Measurements from ENCODE around the gene VWA5B2. TPM values are rescaled to one million over a fixed set of nuclear protein-coding genes. Genes with fewer than 3 reads are reported as not detected.
A peak's percentile ranks its signal among the peaks of the same experiment; 100 is the strongest.

Gene VWA5B2
- total and polyA plus RNA-seq, 2 donors (not counting 1 experiment from before 2014, with no cell fraction given), result not detected

- Histone ChIP-seq H3K9me3 (ENCODE audit: control insufficient read depth, insufficient read depth, low read depth, low read length) (no peaks in the 10 kb centered on the region), H3K4me1 (ENCODE audit: control insufficient read depth, extremely low read depth, insufficient read depth, low read length) (peaks cover 4% of the 10 kb centered on the region), H4K20me1 (ENCODE audit: control insufficient read depth, extremely low read depth, insufficient read depth, low read length) (no peaks in the 10 kb centered on the region), H3K79me2 (ENCODE audit: control insufficient read depth, insufficient read depth, low read length) (no peaks in the 10 kb centered on the region), H3K4me2 (ENCODE audit: extremely low read depth, insufficient read depth, low read length) (no peak overlapping the region), H3K27ac (ENCODE audit: insufficient read depth, low read length) (no peak overlapping the region), H3K4me3 (replicated peaks in 1 of 4; ENCODE audit: control extremely low read depth in 1 of 4, insufficient read depth in 1 of 4, low read depth in 3 of 4, low read length in 4 of 4) (no peak overlapping the region), H2AFZ (ENCODE audit: low read length) (no peak overlapping the region), H3K27me3 (ENCODE audit: control insufficient read depth, insufficient read depth, low read length) (peaks cover 43% of the 10 kb centered on the region), H3K36me3 (ENCODE audit: control insufficient read depth, insufficient read depth, low read length) (no peaks in the 10 kb centered on the region), H3K9ac (ENCODE audit: insufficient read depth, low read length) (no peak overlapping the region)
- TF ChIP-seq, protein P1, sequence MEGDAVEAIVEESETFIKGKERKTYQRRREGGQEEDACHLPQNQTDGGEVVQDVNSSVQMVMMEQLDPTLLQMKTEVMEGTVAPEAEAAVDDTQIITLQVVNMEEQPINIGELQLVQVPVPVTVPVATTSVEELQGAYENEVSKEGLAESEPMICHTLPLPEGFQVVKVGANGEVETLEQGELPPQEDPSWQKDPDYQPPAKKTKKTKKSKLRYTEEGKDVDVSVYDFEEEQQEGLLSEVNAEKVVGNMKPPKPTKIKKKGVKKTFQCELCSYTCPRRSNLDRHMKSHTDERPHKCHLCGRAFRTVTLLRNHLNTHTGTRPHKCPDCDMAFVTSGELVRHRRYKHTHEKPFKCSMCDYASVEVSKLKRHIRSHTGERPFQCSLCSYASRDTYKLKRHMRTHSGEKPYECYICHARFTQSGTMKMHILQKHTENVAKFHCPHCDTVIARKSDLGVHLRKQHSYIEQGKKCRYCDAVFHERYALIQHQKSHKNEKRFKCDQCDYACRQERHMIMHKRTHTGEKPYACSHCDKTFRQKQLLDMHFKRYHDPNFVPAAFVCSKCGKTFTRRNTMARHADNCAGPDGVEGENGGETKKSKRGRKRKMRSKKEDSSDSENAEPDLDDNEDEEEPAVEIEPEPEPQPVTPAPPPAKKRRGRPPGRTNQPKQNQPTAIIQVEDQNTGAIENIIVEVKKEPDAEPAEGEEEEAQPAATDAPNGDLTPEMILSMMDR (conservative IDR thresholded peaks at IDR 0.05 in 1 of 2, IDR thresholded peaks at IDR 0.05 in 1 of 2; ENCODE audit: low read depth in 1 of 2, low read length in 2 of 2), result no peak
- TF ChIP-seq EZH2 (IDR thresholded peaks at IDR 0.05; ENCODE audit: low read length, missing control alignments), result no peak
- no peak for DNase-seq (ENCODE audit: low read depth in 2 of 2)
Observed at GRCh38 chr3:184233127-184233843, 3.9 kb downstream of the VWA5B2 start.

GRCh38 chr3:184234224-184234623 lies 4.8 kb downstream of the VWA5B2 start:
- Histone ChIP-seq H3K27me3 (ENCODE audit: control insufficient read depth, insufficient read depth, low read length) (peaks cover 35% of the 10 kb centered on the region), H4K20me1 (ENCODE audit: control insufficient read depth, extremely low read depth, insufficient read depth, low read length) (no peaks in the 10 kb centered on the region), H3K79me2 (ENCODE audit: control insufficient read depth, insufficient read depth, low read length) (no peaks in the 10 kb centered on the region), H3K4me3 (replicated peaks in 1 of 4; ENCODE audit: control extremely low read depth in 1 of 4, insufficient read depth in 1 of 4, low read depth in 3 of 4, low read length in 4 of 4) (no peak overlapping the region), H3K36me3 (ENCODE audit: control insufficient read depth, insufficient read depth, low read length) (no peaks in the 10 kb centered on the region), H3K27ac (ENCODE audit: insufficient read depth, low read length) (no peak overlapping the region), H3K4me1 (ENCODE audit: control insufficient read depth, extremely low read depth, insufficient read depth, low read length) (peaks cover 4% of the 10 kb centered on the region), H3K4me2 (ENCODE audit: extremely low read depth, insufficient read depth, low read length) (no peak overlapping the region), H3K9me3 (ENCODE audit: control insufficient read depth, insufficient read depth, low read depth, low read length) (no peaks in the 10 kb centered on the region), H2AFZ (ENCODE audit: low read length) (no peak overlapping the region), H3K9ac (ENCODE audit: insufficient read depth, low read length) (no peak overlapping the region)
- no peak for TF ChIP-seq EZH2 (IDR thresholded peaks at IDR 0.05; ENCODE audit: low read length, missing control alignments)
- TF ChIP-seq, protein P1 (conservative IDR thresholded peaks at IDR 0.05 in 1 of 2, IDR thresholded peaks at IDR 0.05 in 1 of 2; ENCODE audit: low read depth in 1 of 2, low read length in 2 of 2), result no peak
- DNase-seq (ENCODE audit: low read depth in 2 of 2), result peak; percentile 61 to 83

DNA sequence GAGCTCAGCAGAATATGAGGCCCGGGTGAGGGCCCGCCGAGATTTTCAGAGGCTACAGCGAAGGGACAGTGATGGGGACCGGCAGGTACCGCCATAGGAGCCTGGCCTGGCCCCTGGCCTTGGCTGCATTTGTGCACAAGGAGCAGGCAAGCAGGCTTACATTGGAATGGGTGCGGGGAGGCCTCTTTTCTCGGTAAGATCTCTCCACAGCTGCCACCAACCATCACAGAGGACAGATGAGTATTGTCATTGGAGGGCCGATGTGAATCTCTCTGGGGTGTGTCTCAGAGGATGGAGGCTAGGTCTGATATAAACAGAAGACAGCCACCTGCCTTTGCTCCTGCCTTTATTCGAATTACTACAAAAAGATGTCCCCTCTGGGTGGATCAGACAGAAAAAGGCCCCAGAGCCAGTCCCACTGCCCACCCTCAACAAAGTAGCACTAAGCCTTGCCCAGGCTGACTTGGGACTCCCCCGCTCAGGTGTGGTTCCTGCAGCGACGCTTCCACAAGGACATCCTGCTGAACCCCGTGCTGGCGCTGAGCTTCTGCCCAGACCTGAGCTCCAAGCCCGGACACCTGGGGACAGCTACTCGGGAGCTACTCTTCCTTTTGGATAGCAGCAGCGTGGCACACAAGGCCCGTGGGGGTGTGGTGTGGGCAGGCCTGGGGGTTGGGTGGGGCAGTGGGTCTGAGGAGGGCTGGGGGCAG lies 5.4 kb downstream of the VWA5B2 start:
- H3K9ac ChIP-seq (ENCODE audit: insufficient read depth, low read length), result no peak overlapping the region
- no peaks in the 10 kb centered on the region for H3K36me3 ChIP-seq (ENCODE audit: control insufficient read depth, insufficient read depth, low read length)
- H3K9me3 ChIP-seq (ENCODE audit: control insufficient read depth, insufficient read depth, low read depth, low read length), result no peaks in the 10 kb centered on the region
- H3K27ac ChIP-seq (ENCODE audit: insufficient read depth, low read length), result no peak overlapping the region
- no peak for TF ChIP-seq EZH2 (IDR thresholded peaks at IDR 0.05; ENCODE audit: low read length, missing control alignments)
- TF ChIP-seq, protein P1 (conservative IDR thresholded peaks at IDR 0.05 in 1 of 2, IDR thresholded peaks at IDR 0.05 in 1 of 2; ENCODE audit: low read depth in 1 of 2, low read length in 2 of 2), result no peak
- H3K4me3 ChIP-seq (replicated peaks in 1 of 4; ENCODE audit: control extremely low read depth in 1 of 4, insufficient read depth in 1 of 4, low read depth in 3 of 4, low read length in 4 of 4), result no peak overlapping the region
- H4K20me1 ChIP-seq (ENCODE audit: control insufficient read depth, extremely low read depth, insufficient read depth, low read length), result no peaks in the 10 kb centered on the region
- no peaks in the 10 kb centered on the region for H3K79me2 ChIP-seq (ENCODE audit: control insufficient read depth, insufficient read depth, low read length)
- H2AFZ ChIP-seq (ENCODE audit: low read length), result no peak overlapping the region
- H3K27me3 ChIP-seq (ENCODE audit: control insufficient read depth, insufficient read depth, low read length), result peaks cover 31% of the 10 kb centered on the region
- DNase-seq (ENCODE audit: low read depth in 2 of 2), result no peak
- H3K4me2 ChIP-seq (ENCODE audit: extremely low read depth, insufficient read depth, low read length), result no peak overlapping the region
- H3K4me1 ChIP-seq (ENCODE audit: control insufficient read depth, extremely low read depth, insufficient read depth, low read length), result peaks cover 2% of the 10 kb centered on the region
